Breast epithelium (tissue), 4 donors: Measurements from ENCODE around the gene A2ML1. TPM values are rescaled to one million over a fixed set of nuclear protein-coding genes. Genes with fewer than 3 reads are reported as not detected.
"Not testable (repeated sequence)": the region's sequence is repeated elsewhere in the genome, so short reads cannot be mapped to it uniquely, and the experiment has no call there.

Source experiments
- DNase-seq, 2 donors: peaks; one replicate each; pipeline ENCODE4 v3.0.0-alpha.2; 2019; ENCODE audit warnings: low spot score in 2 of 2
- H3K27ac ChIP-seq, 2 donors: fragments of 200-600 bp; sonication (generic) in 1 of 2; one replicate each; pipeline ENCODE4 v1.5.1; 2016 to 2019; ENCODE audit warnings: mild to moderate bottlenecking in 1 of 2
- H3K27me3 ChIP-seq, 2 donors: fragments of 200-600 bp; sonication (generic) in 1 of 2; one replicate each; pipeline versions ENCODE4 v1.5.1 to v1.6.0; 2017 to 2019; ENCODE audit warnings: control low read depth in 1 of 2, mild to moderate bottlenecking in 1 of 2
- H3K36me3 ChIP-seq: fragments of 200-600 bp; one replicate; pipeline ENCODE4 v1.5.1; 2019
- H3K4me1 ChIP-seq, 2 donors: fragments of 200-600 bp; sonication (generic); one replicate each; pipeline ENCODE4 v1.5.1; 2016 to 2019; ENCODE audit warnings: control low read depth in 1 of 2
- H3K4me3 ChIP-seq, 3 donors: fragments of 200-600 bp; sonication (generic); 1 replicate in 2 of 3; 2 replicates in 1 of 3; pipeline ENCODE4 v1.5.1; 2016 to 2019; ENCODE audit warnings: mild to moderate bottlenecking in 3 of 3, moderate library complexity in 2 of 3
- H3K9me3 ChIP-seq, 2 donors: fragments of 200-600 bp; sonication (generic) in 1 of 2; one replicate each; pipeline ENCODE4 v1.5.1; 2016 to 2019; ENCODE audit warnings: control low read depth in 1 of 2
- POLR2A ChIP-seq: fragments of 450-650 bp; IDR thresholded peaks from one replicate; pipeline ENCODE4 v1.6.1; 2016; ENCODE audit warnings: antibody characterized with exemption, mild to moderate bottlenecking, moderate library complexity
- POLR2AphosphoS5 ChIP-seq, 3 donors: sonication (generic); formaldehyde crosslinking; IDR thresholded peaks; one replicate each; pipeline ENCODE4 v1.6.1; 2017; ENCODE audit warnings: antibody characterized with exemption in 3 of 3
- intact Hi-C: fragments of 100-400 bp; cut with DNase I; formaldehyde crosslinking; loops from one replicate; pipeline ENCODE4 v1.15.1; 2023; ENCODE audit warnings: low total_unique reads
- total RNA-seq, 3 donors: library from RNA; depleted of rRNA; stranded (reverse); fragments of >200 nt; gene quantifications; one replicate each; pipeline ENCODE4 v1.1.0, GENCODE V29; 2016
- TF ChIP-seq, protein P1 (sequence below), 3 donors: fragments of 450-650 bp; IDR thresholded peaks; one replicate each; pipeline ENCODE4 v1.5.1; 2016 to 2017; ENCODE audit warnings: antibody characterized with exemption in 3 of 3, mild to moderate bottlenecking in 3 of 3, moderate library complexity in 3 of 3

The A2ML1 gene
- total RNA-seq, 3 donors from 2014 or later, result 0.33 to 1.2 TPM; not detected in 1

DNA sequence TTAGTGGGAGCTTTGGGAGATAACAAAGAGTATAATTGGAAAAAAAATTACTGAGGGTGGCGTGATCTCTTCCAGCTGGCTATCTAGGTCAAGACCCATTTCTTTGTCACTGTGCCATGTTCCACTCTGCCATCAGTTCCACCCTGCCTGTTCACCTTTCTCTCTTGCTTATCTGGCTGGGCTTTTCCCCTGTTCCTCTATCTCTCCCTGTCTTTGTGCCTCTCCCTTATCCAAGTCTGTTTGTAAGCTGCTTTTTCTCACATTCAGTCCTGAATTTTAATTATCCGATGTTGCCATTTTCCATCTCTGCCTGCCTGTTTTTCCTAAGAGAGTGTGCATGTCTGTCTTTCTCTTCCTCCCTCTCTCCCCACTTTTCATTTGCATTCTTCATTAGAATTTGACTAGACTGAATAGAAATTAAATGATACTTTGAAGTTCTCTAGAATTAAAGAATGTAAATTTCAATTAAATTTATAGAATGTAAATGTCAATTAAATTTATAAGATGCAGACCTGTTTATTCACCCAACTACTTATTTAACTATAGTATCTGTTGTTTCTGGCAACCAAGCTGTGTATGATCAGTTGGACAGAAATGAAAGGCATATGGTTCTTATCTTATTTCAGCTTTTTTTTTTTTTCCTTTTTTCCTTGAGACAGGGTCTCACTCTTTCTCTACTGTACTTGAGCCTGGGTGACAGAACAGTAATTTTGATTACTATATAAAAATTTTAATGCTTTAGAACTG is 40.9 kb upstream of the A2ML1 start:
- H3K27ac ChIP-seq, result no peak overlapping the region
- H3K36me3 ChIP-seq, result no peaks in the 10 kb centered on the region
- intact Hi-C loops, result no loop called here

GRCh38 chr12:8784290-8784888 is 38.0 kb upstream of the A2ML1 start:
- H3K4me3 ChIP-seq, result no peak overlapping the region
- no peak for DNase-seq
- H3K4me1 ChIP-seq, result no peaks in the 10 kb centered on the region
- no peaks in the 10 kb centered on the region for H3K9me3 ChIP-seq
- TF ChIP-seq, protein P1, sequence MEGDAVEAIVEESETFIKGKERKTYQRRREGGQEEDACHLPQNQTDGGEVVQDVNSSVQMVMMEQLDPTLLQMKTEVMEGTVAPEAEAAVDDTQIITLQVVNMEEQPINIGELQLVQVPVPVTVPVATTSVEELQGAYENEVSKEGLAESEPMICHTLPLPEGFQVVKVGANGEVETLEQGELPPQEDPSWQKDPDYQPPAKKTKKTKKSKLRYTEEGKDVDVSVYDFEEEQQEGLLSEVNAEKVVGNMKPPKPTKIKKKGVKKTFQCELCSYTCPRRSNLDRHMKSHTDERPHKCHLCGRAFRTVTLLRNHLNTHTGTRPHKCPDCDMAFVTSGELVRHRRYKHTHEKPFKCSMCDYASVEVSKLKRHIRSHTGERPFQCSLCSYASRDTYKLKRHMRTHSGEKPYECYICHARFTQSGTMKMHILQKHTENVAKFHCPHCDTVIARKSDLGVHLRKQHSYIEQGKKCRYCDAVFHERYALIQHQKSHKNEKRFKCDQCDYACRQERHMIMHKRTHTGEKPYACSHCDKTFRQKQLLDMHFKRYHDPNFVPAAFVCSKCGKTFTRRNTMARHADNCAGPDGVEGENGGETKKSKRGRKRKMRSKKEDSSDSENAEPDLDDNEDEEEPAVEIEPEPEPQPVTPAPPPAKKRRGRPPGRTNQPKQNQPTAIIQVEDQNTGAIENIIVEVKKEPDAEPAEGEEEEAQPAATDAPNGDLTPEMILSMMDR (IDR thresholded peaks at IDR 0.05), result no peak
- TF ChIP-seq POLR2A (no peak), POLR2AphosphoS5 (IDR thresholded peaks at IDR 0.05) (no peak)
- H3K36me3 ChIP-seq, result no peaks in the 10 kb centered on the region
- H3K27me3 ChIP-seq, result no peaks in the 10 kb centered on the region
- intact Hi-C loops, result no loop called here
- no peak overlapping the region for H3K27ac ChIP-seq

More for the DNA sequence above, 40.9 kb upstream of the A2ML1 start:
- TF ChIP-seq POLR2A (no peak), POLR2AphosphoS5 (IDR thresholded peaks at IDR 0.05) (no peak)
- TF ChIP-seq, protein P1 (IDR thresholded peaks at IDR 0.05), result no peak
- no peaks in the 10 kb centered on the region for H3K9me3 ChIP-seq
- DNase-seq, result no peak
- H3K4me3 ChIP-seq, result no peak overlapping the region
- no peaks in the 10 kb centered on the region for H3K27me3 ChIP-seq
- H3K4me1 ChIP-seq, result no peaks in the 10 kb centered on the region

GRCh38 chr12:8785499-8785898 is 36.9 kb upstream of the A2ML1 start:
- Histone ChIP-seq H3K27me3 (no peaks in the 10 kb centered on the region), H3K4me1 (no peaks in the 10 kb centered on the region), H3K36me3 (no peaks in the 10 kb centered on the region), H3K27ac (no peak overlapping the region), H3K9me3 (no peaks in the 10 kb centered on the region), H3K4me3 (no peak overlapping the region)
- TF ChIP-seq POLR2AphosphoS5 (IDR thresholded peaks at IDR 0.05), result no peak
- TF ChIP-seq, protein P1 (IDR thresholded peaks at IDR 0.05), result no peak
- no peak for TF ChIP-seq POLR2A
- intact Hi-C loops, result no loop called here
- DNase-seq, result no peak

GRCh38 chr12:8787206-8787605 is 35.2 kb upstream of the A2ML1 start:
- H3K4me3 ChIP-seq, H3K27ac ChIP-seq, H3K4me1 ChIP-seq, DNase-seq, H3K9me3 ChIP-seq, H3K36me3 ChIP-seq, intact Hi-C loops, H3K27me3 ChIP-seq: not testable (repeated sequence)

DNA sequence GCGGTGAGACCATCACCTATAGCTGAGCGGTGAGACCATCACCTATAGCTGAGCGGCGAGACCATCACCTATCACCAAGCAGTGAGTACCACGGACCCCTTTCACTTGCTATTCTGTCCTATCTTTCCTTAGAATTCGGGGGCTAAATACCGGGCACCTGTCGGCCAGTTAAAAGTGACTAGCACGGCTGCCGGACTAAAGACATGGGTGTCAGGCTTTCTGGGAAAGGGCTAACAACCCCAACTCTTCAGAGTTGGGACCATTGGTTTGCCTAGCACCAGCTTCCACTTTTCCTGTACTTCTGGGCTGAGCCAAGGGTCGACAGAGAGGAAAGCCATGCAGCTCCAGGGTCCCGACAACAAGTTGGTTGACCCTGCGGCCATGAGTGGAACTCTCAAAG is 33.7 kb upstream of the A2ML1 start:
- H3K27me3 ChIP-seq, H3K27ac ChIP-seq, DNase-seq, intact Hi-C loops, H3K36me3 ChIP-seq, H3K4me1 ChIP-seq, H3K9me3 ChIP-seq: not testable (repeated sequence)
- peak overlapping the region in 1 of 3 donors; percentile 7 for H3K4me3 ChIP-seq

GRCh38 chr12:8789341-8790013 is 32.9 kb upstream of the A2ML1 start:
- H3K4me3 ChIP-seq, DNase-seq, H3K9me3 ChIP-seq, H3K36me3 ChIP-seq, H3K27me3 ChIP-seq, H3K27ac ChIP-seq, H3K4me1 ChIP-seq, intact Hi-C loops: not testable (repeated sequence)

DNA sequence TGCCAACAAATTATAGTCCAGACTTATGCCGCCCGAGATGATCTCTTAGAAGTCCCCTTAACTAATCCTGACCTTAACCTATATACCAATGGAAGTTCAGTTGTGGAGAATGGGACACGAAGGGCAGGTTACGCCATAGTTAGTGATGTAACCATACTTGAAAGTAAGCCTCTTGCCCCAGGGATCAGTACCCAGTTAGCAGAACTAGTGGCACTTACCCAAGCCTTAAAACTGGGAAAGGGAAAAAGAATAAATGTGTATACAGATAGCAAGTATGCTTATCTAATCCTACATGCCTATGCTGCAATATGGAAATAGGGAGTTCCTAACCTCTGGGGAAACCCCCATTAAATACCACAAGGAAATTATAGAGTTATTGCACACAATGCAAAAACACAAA is 29.2 kb upstream of the A2ML1 start:
- H3K36me3 ChIP-seq, H3K4me3 ChIP-seq, DNase-seq, H3K9me3 ChIP-seq, intact Hi-C loops, H3K4me1 ChIP-seq, H3K27me3 ChIP-seq, H3K27ac ChIP-seq: not testable (repeated sequence)

DNA sequence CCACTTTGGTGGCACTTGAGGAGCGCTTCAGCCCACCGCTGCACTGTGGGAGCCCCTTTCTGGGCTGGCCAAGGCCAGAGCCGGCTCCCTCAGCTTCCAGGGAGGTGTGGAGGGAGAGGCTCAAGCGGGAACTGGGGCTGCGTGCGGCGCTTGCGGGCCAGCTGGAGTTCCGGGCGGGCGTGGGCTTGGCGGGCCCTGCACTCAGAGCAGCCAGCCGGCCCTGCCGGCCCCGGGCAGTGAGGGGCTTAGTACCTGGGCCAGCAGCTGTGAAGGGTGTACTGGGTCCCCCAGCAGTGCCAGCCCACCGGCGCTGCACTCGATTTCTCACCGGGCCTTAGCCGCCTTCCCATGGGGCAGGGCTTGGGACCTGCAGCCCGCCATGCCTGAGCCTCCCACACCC is 27.8 kb upstream of the A2ML1 start:
- H3K9me3 ChIP-seq, intact Hi-C loops, DNase-seq, H3K4me3 ChIP-seq, H3K27me3 ChIP-seq, H3K27ac ChIP-seq, H3K36me3 ChIP-seq, H3K4me1 ChIP-seq: not testable (repeated sequence)
